Brain microvascular endothelial cell (primary cell): Measurements from ENCODE around the gene PRR19.

ENCODE experiments used
- DNase-seq: peaks from one replicate; pipeline ENCODE4 v3.0.0-alpha.2; 2020
- H3K27ac ChIP-seq: fragments of 250-450 bp; sonication (Bioruptor Pico); 2 replicates; pipeline ENCODE4 v1.5.1; 2020; ENCODE audit warnings: mild to moderate bottlenecking, moderate library complexity
- H3K27me3 ChIP-seq: fragments of 250-450 bp; sonication (Bioruptor Pico); replicated peaks from 2 replicates; pipeline ENCODE4 v1.5.1; 2020; ENCODE audit warnings: mild to moderate bottlenecking
- H3K36me3 ChIP-seq: fragments of 250-450 bp; sonication (Bioruptor Pico); replicated peaks from 2 replicates; pipeline ENCODE4 v1.5.1; 2020; ENCODE audit warnings: mild to moderate bottlenecking
- H3K4me3 ChIP-seq: 2 replicates; pipeline ENCODE4 v1.5.1; 2011; ENCODE audit warnings: low read depth, mild to moderate bottlenecking, control low read depth, low read length, moderate library complexity
- CTCF ChIP-seq: IDR thresholded peaks from 2 replicates; pipeline ENCODE4 v1.5.1; 2011; ENCODE audit warnings: low read depth, mild to moderate bottlenecking, moderate library complexity, low read length, control low read depth, inconsistent platforms; ENCODE audit errors: missing control alignments
- in situ Hi-C: cut with HindIII; loops from 2 replicates; pipeline ENCODE4 v1.10.0; 2017; ENCODE audit warnings: low sequenced_read_pairs, low pct_ligation_motif_present

Gene PRR19

GRCh38 chr19:42274065-42274682 is 27.8 kb upstream of the PRR19 start:
- no peak overlapping the region for H3K4me3 ChIP-seq
- no peak for TF ChIP-seq CTCF
- H3K36me3 ChIP-seq: peaks cover 36% of the 10 kb centered on the region
- no peak for DNase-seq
- no peak overlapping the region for H3K27ac ChIP-seq
- in situ Hi-C loops: no loop called here
- no peaks in the 10 kb centered on the region for H3K27me3 ChIP-seq

GRCh38 chr19:42275103-42275502 is 26.8 kb upstream of the PRR19 start:
- Histone ChIP-seq H3K27me3 (no peaks in the 10 kb centered on the region), H3K4me3 (no peak overlapping the region), H3K36me3 (peaks cover 36% of the 10 kb centered on the region), H3K27ac (no peak overlapping the region)
- in situ Hi-C loops: no loop called here
- no peak for TF ChIP-seq CTCF
- DNase-seq: no peak

GRCh38 chr19:42275517-42275916 is 26.4 kb upstream of the PRR19 start:
- in situ Hi-C loops: no loop called here

GRCh38 chr19:42276284-42276683 is 25.6 kb upstream of the PRR19 start:
- no peak for DNase-seq
- in situ Hi-C loops: no loop called here
- Histone ChIP-seq H3K27ac (no peak overlapping the region), H3K36me3 (peaks cover 36% of the 10 kb centered on the region), H3K27me3 (no peaks in the 10 kb centered on the region), H3K4me3 (no peak overlapping the region)
- TF ChIP-seq CTCF: no peak

More at GRCh38 chr19:42275517-42275916, 26.4 kb upstream of the PRR19 start:
- H3K27ac ChIP-seq: no peak overlapping the region
- TF ChIP-seq CTCF: no peak
- peaks cover 36% of the 10 kb centered on the region for H3K36me3 ChIP-seq
- no peak for DNase-seq
- H3K27me3 ChIP-seq: no peaks in the 10 kb centered on the region
- H3K4me3 ChIP-seq: no peak overlapping the region

- Histone ChIP-seq H3K27ac (no peak overlapping the region), H3K36me3 (peaks cover 36% of the 10 kb centered on the region), H3K27me3 (no peaks in the 10 kb centered on the region), H3K4me3 (no peak overlapping the region)
- no peak for DNase-seq
- in situ Hi-C loops: no loop called here
- TF ChIP-seq CTCF: no peak
Measured at GRCh38 chr19:42276821-42277220, 25.1 kb upstream of the PRR19 start.

- no peaks in the 10 kb centered on the region for H3K27me3 ChIP-seq
- no peak overlapping the region for H3K4me3 ChIP-seq
- no peak for TF ChIP-seq CTCF
- no peak for DNase-seq
- H3K36me3 ChIP-seq: peaks cover 28% of the 10 kb centered on the region
- in situ Hi-C loops: no loop called here
- H3K27ac ChIP-seq: no peak overlapping the region
Measured at GRCh38 chr19:42277821-42278451, 24.0 kb upstream of the PRR19 start.
